Liver (tissue), 9 donors: Measurements from ENCODE around the gene JPH4. TPM values are rescaled to one million over a fixed set of nuclear protein-coding genes. Genes with fewer than 3 reads are reported as not detected.

Experiments used
- DNase-seq: peaks from one replicate; pipeline ENCODE4 v3.0.0-alpha.2; 2017; ENCODE audit warnings: low spot score
- H3K27ac ChIP-seq, 2 donors: one replicate each; pipeline ENCODE4 v1.7.0; 2013; ENCODE audit warnings: inconsistent platforms in 2 of 2, low read length in 2 of 2, control low read depth in 1 of 2, low read depth in 1 of 2, mild to moderate bottlenecking in 1 of 2
- H3K27me3 ChIP-seq, 4 donors: one replicate each; pipeline versions ENCODE4 v1.6.1 to v1.7.0; 2013; ENCODE audit warnings: low read length in 3 of 4, inconsistent platforms in 1 of 4, mild to moderate bottlenecking in 1 of 4, moderate library complexity in 1 of 4; ENCODE audit not compliant: control insufficient read depth in 4 of 4, insufficient read depth in 4 of 4
- H3K36me3 ChIP-seq, 4 donors: one replicate each; pipeline versions ENCODE4 v1.6.1 to v1.7.0; 2013; ENCODE audit warnings: low read length in 3 of 4, mild to moderate bottlenecking in 3 of 4, low read depth in 1 of 4, moderate library complexity in 1 of 4; ENCODE audit not compliant: control insufficient read depth in 4 of 4, insufficient read depth in 3 of 4
- H3K4me1 ChIP-seq, 4 donors: one replicate each; pipeline versions ENCODE4 v1.6.1 to v1.7.0; 2013; ENCODE audit warnings: low read length in 3 of 4, mild to moderate bottlenecking in 3 of 4, moderate library complexity in 1 of 4; ENCODE audit not compliant: control insufficient read depth in 4 of 4, insufficient read depth in 4 of 4
- H3K4me3 ChIP-seq, 3 donors: one replicate each; pipeline versions ENCODE4 v1.6.1 to v1.7.0; 2013; ENCODE audit warnings: low read length in 3 of 3, control low read depth in 1 of 3, low read depth in 1 of 3, mild to moderate bottlenecking in 1 of 3
- H3K9ac ChIP-seq, 2 donors: one replicate each; pipeline ENCODE4 v1.7.0; 2013; ENCODE audit warnings: low read length in 2 of 2, mild to moderate bottlenecking in 2 of 2, moderate library complexity in 2 of 2, control low read depth in 1 of 2, low read depth in 1 of 2
- H3K9me3 ChIP-seq, 4 donors: one replicate each; pipeline versions ENCODE4 v1.6.1 to v1.7.0; 2013; ENCODE audit warnings: low read length in 3 of 4; ENCODE audit not compliant: control insufficient read depth in 4 of 4
- CTCF ChIP-seq: fragments of 150-350 bp; IDR thresholded peaks from 2 replicates; pipeline ENCODE4 v1.5.1; 2017; ENCODE audit warnings: improper control_type of control experiment, low read depth, low read length; ENCODE audit not compliant: missing input control
- EGR1 ChIP-seq, 2 donors: IDR thresholded peaks; 2 replicates each; pipeline ENCODE4 v1.6.1; 2016 to 2018; ENCODE audit warnings: antibody characterized with exemption in 2 of 2, low read depth in 2 of 2
- FOXA1 ChIP-seq: IDR thresholded peaks from 2 replicates; pipeline ENCODE4 v1.6.1; 2016; ENCODE audit warnings: antibody characterized with exemption
- FOXA2 ChIP-seq: IDR thresholded peaks from 2 replicates; pipeline ENCODE4 v1.6.1; 2016; ENCODE audit warnings: antibody characterized with exemption
- GABPA ChIP-seq, 2 donors: IDR thresholded peaks in 1 of 2; conservative IDR thresholded peaks in 1 of 2; 2 replicates each; pipeline ENCODE4 v1.6.1; 2016; ENCODE audit warnings: antibody characterized with exemption in 2 of 2, mild to moderate bottlenecking in 1 of 2, moderate library complexity in 1 of 2
- HNF4A ChIP-seq, 2 donors: conservative IDR thresholded peaks; 2 replicates each; pipeline ENCODE4 v1.6.1; 2016; ENCODE audit warnings: antibody characterized with exemption in 2 of 2, mild to moderate bottlenecking in 2 of 2
- HNF4G ChIP-seq: IDR thresholded peaks from 2 replicates; pipeline ENCODE4 v1.6.1; 2016; ENCODE audit warnings: antibody characterized with exemption
- JUND ChIP-seq, 2 donors: IDR thresholded peaks; 2 replicates each; pipeline ENCODE4 v1.6.1; 2016; ENCODE audit warnings: antibody characterized with exemption in 2 of 2
- MAX ChIP-seq: IDR thresholded peaks from 2 replicates; pipeline ENCODE4 v1.6.1; 2016; ENCODE audit warnings: antibody characterized with exemption
- NR2F2 ChIP-seq: IDR thresholded peaks from 2 replicates; pipeline ENCODE4 v1.6.1; 2016; ENCODE audit warnings: antibody characterized with exemption
- RAD21 ChIP-seq, 2 donors: IDR thresholded peaks; 2 replicates each; pipeline ENCODE4 v1.6.1; 2016; ENCODE audit warnings: antibody characterized with exemption in 2 of 2, mild to moderate bottlenecking in 2 of 2
- RXRA ChIP-seq, 2 donors: IDR thresholded peaks; 2 replicates each; pipeline ENCODE4 v1.6.1; 2017 to 2018; ENCODE audit warnings: antibody characterized with exemption in 2 of 2, mild to moderate bottlenecking in 1 of 2
- SP1 ChIP-seq: IDR thresholded peaks from 2 replicates; pipeline ENCODE4 v1.6.1; 2018; ENCODE audit warnings: antibody characterized with exemption, mild to moderate bottlenecking
- TAF1 ChIP-seq: conservative IDR thresholded peaks from 2 replicates; pipeline ENCODE4 v1.6.1; 2016; ENCODE audit warnings: antibody characterized with exemption, mild to moderate bottlenecking
- YY1 ChIP-seq: IDR thresholded peaks from 2 replicates; pipeline ENCODE4 v1.6.1; 2016; ENCODE audit warnings: antibody characterized with exemption, mild to moderate bottlenecking
- WGBS: extraction: QIAGEN DNeasy Blood & Tissue Kit; methylation state at CpG from one replicate; pipeline ENCODE4 v1.1.7; 2013; 5-methylcytosine and 5-hydroxymethylcytosine counted together
- polyA plus RNA-seq, 2 donors: library from polyadenylated mRNA; stranded (reverse) in 1 of 2; unstranded in 1 of 2; fragments of 200-250 nt in 1 of 2; fragments of >200 nt in 1 of 2; fragmentation: Nextera tagmentation in 1 of 2; extraction: Ambion mirVana in 1 of 2; gene quantifications; one replicate each; pipeline versions ENCODE4 v1.2.1 to v1.2.3, GENCODE V29; 2013 to 2015
- total RNA-seq, 2 donors: library from RNA; depleted of rRNA; stranded (reverse); fragments of >200 nt; gene quantifications; one replicate each; pipeline ENCODE4 v1.2.3, GENCODE V29; 2014
- TF ChIP-seq, protein P1 (sequence below): IDR thresholded peaks from 2 replicates; pipeline ENCODE4 v1.6.1; 2016; ENCODE audit warnings: antibody characterized with exemption, mild to moderate bottlenecking
- TF ChIP-seq, protein P2 (sequence below): IDR thresholded peaks from 2 replicates; pipeline ENCODE4 v1.6.1; 2016; ENCODE audit warnings: antibody characterized with exemption
- TF ChIP-seq, protein P3 (sequence below): IDR thresholded peaks from 2 replicates; pipeline ENCODE4 v1.6.1; 2016; ENCODE audit warnings: antibody characterized with exemption
- donor health status: healthy.
- donor health status: healthy.
- donor health status: healthy.
- donor health status: healthy.
- donor health status: healthy.

The JPH4 gene
- total and polyA plus RNA-seq, 4 donors = 0.07 to 0.24 (median 0.16) TPM

GRCh38 chr14:23618415-23618988 is 39.9 kb upstream of the JPH4 start:
- DNase-seq = no peak
- 86% methylated on average over 2 of the region's 2 CpGs for WGBS
- TF ChIP-seq YY1 (peak; percentile 87), SP1 (peak; percentile 51), HNF4G (no peak), FOXA2 (peak; percentile 87), NR2F2 (no peak), JUND (IDR thresholded peaks at IDR 0.05) (no peak), GABPA (IDR thresholded peaks at IDR 0.05 in 1 of 2, conservative IDR thresholded peaks at IDR 0.05 in 1 of 2) (no peak), CTCF (no peak), RXRA (IDR thresholded peaks at IDR 0.05) (peak in 1 of 2 donors; percentile 44), EGR1 (IDR thresholded peaks at IDR 0.05; ENCODE audit: low read depth in 2 of 2) (no peak), FOXA1 (peak; percentile 31), MAX (no peak), HNF4A (conservative IDR thresholded peaks at IDR 0.05) (peak; percentile 56 to 65), RAD21 (IDR thresholded peaks at IDR 0.05) (peak in 1 of 2 donors; percentile 29), TAF1 (no peak)
- TF ChIP-seq, protein P1, sequence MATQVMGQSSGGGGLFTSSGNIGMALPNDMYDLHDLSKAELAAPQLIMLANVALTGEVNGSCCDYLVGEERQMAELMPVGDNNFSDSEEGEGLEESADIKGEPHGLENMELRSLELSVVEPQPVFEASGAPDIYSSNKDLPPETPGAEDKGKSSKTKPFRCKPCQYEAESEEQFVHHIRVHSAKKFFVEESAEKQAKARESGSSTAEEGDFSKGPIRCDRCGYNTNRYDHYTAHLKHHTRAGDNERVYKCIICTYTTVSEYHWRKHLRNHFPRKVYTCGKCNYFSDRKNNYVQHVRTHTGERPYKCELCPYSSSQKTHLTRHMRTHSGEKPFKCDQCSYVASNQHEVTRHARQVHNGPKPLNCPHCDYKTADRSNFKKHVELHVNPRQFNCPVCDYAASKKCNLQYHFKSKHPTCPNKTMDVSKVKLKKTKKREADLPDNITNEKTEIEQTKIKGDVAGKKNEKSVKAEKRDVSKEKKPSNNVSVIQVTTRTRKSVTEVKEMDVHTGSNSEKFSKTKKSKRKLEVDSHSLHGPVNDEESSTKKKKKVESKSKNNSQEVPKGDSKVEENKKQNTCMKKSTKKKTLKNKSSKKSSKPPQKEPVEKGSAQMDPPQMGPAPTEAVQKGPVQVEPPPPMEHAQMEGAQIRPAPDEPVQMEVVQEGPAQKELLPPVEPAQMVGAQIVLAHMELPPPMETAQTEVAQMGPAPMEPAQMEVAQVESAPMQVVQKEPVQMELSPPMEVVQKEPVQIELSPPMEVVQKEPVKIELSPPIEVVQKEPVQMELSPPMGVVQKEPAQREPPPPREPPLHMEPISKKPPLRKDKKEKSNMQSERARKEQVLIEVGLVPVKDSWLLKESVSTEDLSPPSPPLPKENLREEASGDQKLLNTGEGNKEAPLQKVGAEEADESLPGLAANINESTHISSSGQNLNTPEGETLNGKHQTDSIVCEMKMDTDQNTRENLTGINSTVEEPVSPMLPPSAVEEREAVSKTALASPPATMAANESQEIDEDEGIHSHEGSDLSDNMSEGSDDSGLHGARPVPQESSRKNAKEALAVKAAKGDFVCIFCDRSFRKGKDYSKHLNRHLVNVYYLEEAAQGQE = no peak
- TF ChIP-seq, protein P2, sequence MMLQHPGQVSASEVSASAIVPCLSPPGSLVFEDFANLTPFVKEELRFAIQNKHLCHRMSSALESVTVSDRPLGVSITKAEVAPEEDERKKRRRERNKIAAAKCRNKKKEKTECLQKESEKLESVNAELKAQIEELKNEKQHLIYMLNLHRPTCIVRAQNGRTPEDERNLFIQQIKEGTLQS = no peak
- TF ChIP-seq, protein P3, sequence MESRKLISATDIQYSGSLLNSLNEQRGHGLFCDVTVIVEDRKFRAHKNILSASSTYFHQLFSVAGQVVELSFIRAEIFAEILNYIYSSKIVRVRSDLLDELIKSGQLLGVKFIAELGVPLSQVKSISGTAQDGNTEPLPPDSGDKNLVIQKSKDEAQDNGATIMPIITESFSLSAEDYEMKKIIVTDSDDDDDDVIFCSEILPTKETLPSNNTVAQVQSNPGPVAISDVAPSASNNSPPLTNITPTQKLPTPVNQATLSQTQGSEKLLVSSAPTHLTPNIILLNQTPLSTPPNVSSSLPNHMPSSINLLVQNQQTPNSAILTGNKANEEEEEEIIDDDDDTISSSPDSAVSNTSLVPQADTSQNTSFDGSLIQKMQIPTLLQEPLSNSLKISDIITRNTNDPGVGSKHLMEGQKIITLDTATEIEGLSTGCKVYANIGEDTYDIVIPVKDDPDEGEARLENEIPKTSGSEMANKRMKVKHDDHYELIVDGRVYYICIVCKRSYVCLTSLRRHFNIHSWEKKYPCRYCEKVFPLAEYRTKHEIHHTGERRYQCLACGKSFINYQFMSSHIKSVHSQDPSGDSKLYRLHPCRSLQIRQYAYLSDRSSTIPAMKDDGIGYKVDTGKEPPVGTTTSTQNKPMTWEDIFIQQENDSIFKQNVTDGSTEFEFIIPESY = no peak
- H3K27me3 ChIP-seq = no peaks in the 10 kb centered on the region
- no peaks in the 10 kb centered on the region for H3K36me3 ChIP-seq
- H3K9ac ChIP-seq = no peak overlapping the region
- H3K27ac ChIP-seq = no peak overlapping the region
- H3K9me3 ChIP-seq = no peaks in the 10 kb centered on the region
- peaks cover 2 to 28% (median 13%) of the 10 kb centered on the region in 4 donors for H3K4me1 ChIP-seq
- no peak overlapping the region for H3K4me3 ChIP-seq
